ENCODE data around the gene CCDC192. TPM values are rescaled to one million over a fixed set of nuclear protein-coding genes. Genes with fewer than 3 reads are reported as not detected.

Gene CCDC192
- total and polyA plus RNA-seq, 2 donors (not counting 3 experiments of a cell fraction or from before 2014, with no cell fraction given) = not detected

- ChIA-PET CTCF (interaction anchor here (1.2 kb wide), 1 partner anchor 23 kb away, joined by 3 read pairs; the partner anchor contains the start of gene CTXN3), POLR2A (no interaction called here)
- Histone ChIP-seq H3K9me1 (replicated peaks; ENCODE audit: control insufficient read depth, extremely low read depth, insufficient read depth, low read length) (no peaks in the 10 kb centered on the region), H2AFZ (ENCODE audit: low read depth, low read length) (no peak overlapping the region), H3K79me2 (ENCODE audit: control insufficient read depth, insufficient read depth, low read length) (no peaks in the 10 kb centered on the region), H3K4me1 (ENCODE audit: control insufficient read depth, extremely low read depth, insufficient read depth, low read length) (no peaks in the 10 kb centered on the region), H3K9ac (replicated peaks; ENCODE audit: extremely low read depth, insufficient read depth, low read length) (no peak overlapping the region), H3K4me3 (replicated peaks in 1 of 3; ENCODE audit: insufficient read depth in 1 of 3, low read depth in 1 of 3, low read length in 3 of 3) (no peak overlapping the region), H3K36me3 (ENCODE audit: control insufficient read depth in 2 of 2, extremely low read depth in 1 of 2, insufficient read depth in 2 of 2, low read length in 2 of 2) (no peaks in the 10 kb centered on the region), H3K27me3 (ENCODE audit: control insufficient read depth in 2 of 2, insufficient read depth in 2 of 2, low read length in 2 of 2) (no peaks in the 10 kb centered on the region), H3K27ac (ENCODE audit: insufficient read depth, low read depth, low read length) (no peak overlapping the region), H3K4me2 (ENCODE audit: insufficient read depth, low read length) (no peak overlapping the region), H3K9me3 (replicated peaks; ENCODE audit: control insufficient read depth, insufficient read depth, low read length) (no peaks in the 10 kb centered on the region), H4K20me1 (replicated peaks; ENCODE audit: control insufficient read depth, extremely low read depth, insufficient read depth, low read length) (no peaks in the 10 kb centered on the region)
- DNase-seq (ENCODE audit: low read depth, low spot score) (no peak), FAIRE-seq (no peak)
- TF ChIP-seq POLR2AphosphoS5 (IDR thresholded peaks at IDR 0.05; ENCODE audit: insufficient read depth, low read depth, low read length) (no peak), CTCF (IDR thresholded peaks at IDR 0.05; ENCODE audit: extremely low read depth in 1 of 2, insufficient read depth in 1 of 2, low read depth in 1 of 2, low read length in 2 of 2) (no peak), EZH2 (IDR thresholded peaks at IDR 0.05; ENCODE audit: borderline replicate concordance, low read depth, low read length, severe bottlenecking) (no peak), POLR2A (IDR thresholded peaks at IDR 0.05; ENCODE audit: low read depth, low read length) (no peak), GATA2 (IDR thresholded peaks at IDR 0.05; ENCODE audit: insufficient read depth, insufficient read length, low read depth, low read length) (no peak), MAX (IDR thresholded peaks at IDR 0.05; ENCODE audit: insufficient read depth, insufficient read length) (no peak), FOS (IDR thresholded peaks at IDR 0.05; ENCODE audit: borderline replicate concordance, insufficient read depth, low read length) (no peak), JUN (IDR thresholded peaks at IDR 0.05; ENCODE audit: borderline replicate concordance, insufficient read depth, insufficient read length, low read depth) (no peak), MYC (IDR thresholded peaks at IDR 0.05; ENCODE audit: low read depth, low read length) (no peak)
- dilution Hi-C loops (cut with MboI; ENCODE audit: extremely low pct_ligation_motif_present, low sequenced_read_pairs) = no loop called here
- intact Hi-C loops (cut with micrococcal nuclease) = no loop called here
- no TSS peak for BruUV-seq (replicated peaks)
These were observed 32.0 kb upstream of the CCDC192 start for GRCh38 chr5:127671218-127671617.

Data from endothelial cell of umbilical vein (primary cell).